ENCODE results near the gene CDIP1.
"Not testable (repeated sequence)": the region's sequence is repeated elsewhere in the genome, so short reads cannot be mapped to it uniquely, and the experiment has no call there.

CDIP1 gene

GRCh38 chr16:4538350-4539235 lies at the start of gene CDIP1:
TSS of gene CDIP1 (minus strand) at chr16:4538773. CDS start at chr16:4514130, 24,643 bp downstream.
- Mint-ChIP-seq H3K9me3 (peaks cover 4% of the 10 kb centered on the region), H3K4me3 (peak within 1 kb of the TSS; percentile 72), H3K4me1 (peaks cover 22% of the 10 kb centered on the region), H3K27ac (peak within 1 kb of the TSS; percentile 69), H3K27me3 (peaks cover 2% of the 10 kb centered on the region), H3K36me3 (peaks cover 12% of the 10 kb centered on the region)
- ATAC-seq (ENCODE audit: low read depth) (peak; percentile 87), DNase-seq (ENCODE audit: low spot score in 2 of 2) (peak; percentile 92 to 94)

GRCh38 chr16:4586291-4586690 lies 47.7 kb upstream of the CDIP1 start:
- no peaks in the 10 kb centered on the region for H3K4me1 Mint-ChIP-seq
- no peaks in the 10 kb centered on the region for H3K36me3 Mint-ChIP-seq
- no peak overlapping the region for H3K4me3 Mint-ChIP-seq
- no peaks in the 10 kb centered on the region for H3K9me3 Mint-ChIP-seq
- DNase-seq (ENCODE audit: low spot score in 2 of 2) (no peak), ATAC-seq (ENCODE audit: low read depth) (no peak)
- no peak overlapping the region for H3K27ac Mint-ChIP-seq
- H3K27me3 Mint-ChIP-seq: peaks cover 3% of the 10 kb centered on the region

- no peak overlapping the region for H3K27ac Mint-ChIP-seq
These were observed 45.3 kb upstream of the CDIP1 start for GRCh38 chr16:4583906-4584305.

GRCh38 chr16:4580250-4580649 lies 41.7 kb upstream of the CDIP1 start:
- Mint-ChIP-seq H3K4me1 (no peaks in the 10 kb centered on the region), H3K4me3 (no peak overlapping the region), H3K36me3 (no peaks in the 10 kb centered on the region), H3K9me3 (no peaks in the 10 kb centered on the region), H3K27ac (no peak overlapping the region), H3K27me3 (no peaks in the 10 kb centered on the region)
- no peak for ATAC-seq (ENCODE audit: low read depth)
- no peak for DNase-seq (ENCODE audit: low spot score in 2 of 2)

More at GRCh38 chr16:4583906-4584305, 45.3 kb upstream of the CDIP1 start:
- ATAC-seq (ENCODE audit: low read depth) (no peak), DNase-seq (ENCODE audit: low spot score in 2 of 2) (no peak)
- Mint-ChIP-seq H3K4me3 (no peak overlapping the region), H3K27me3 (peaks cover 3% of the 10 kb centered on the region), H3K36me3 (no peaks in the 10 kb centered on the region), H3K4me1 (no peaks in the 10 kb centered on the region), H3K9me3 (no peaks in the 10 kb centered on the region)

- Mint-ChIP-seq H3K27ac (no peak overlapping the region), H3K36me3 (no peaks in the 10 kb centered on the region), H3K9me3 (no peaks in the 10 kb centered on the region), H3K4me3 (no peak overlapping the region), H3K27me3 (no peaks in the 10 kb centered on the region), H3K4me1 (no peaks in the 10 kb centered on the region)
- DNase-seq (ENCODE audit: low spot score in 2 of 2): no peak
- no peak for ATAC-seq (ENCODE audit: low read depth)
These were observed 40.5 kb upstream of the CDIP1 start for GRCh38 chr16:4578961-4579530.

- Mint-ChIP-seq H3K27ac (no peak overlapping the region), H3K36me3 (no peaks in the 10 kb centered on the region), H3K4me3 (no peak overlapping the region), H3K9me3 (no peaks in the 10 kb centered on the region), H3K4me1 (peaks cover 2% of the 10 kb centered on the region), H3K27me3 (no peaks in the 10 kb centered on the region)
- DNase-seq (ENCODE audit: low spot score in 2 of 2) (no peak), ATAC-seq (ENCODE audit: low read depth) (no peak)
These were observed 37.4 kb upstream of the CDIP1 start for GRCh38 chr16:4576008-4576407.

- Mint-ChIP-seq H3K4me3 (no peak overlapping the region), H3K4me1 (peaks cover 2% of the 10 kb centered on the region), H3K9me3 (no peaks in the 10 kb centered on the region), H3K36me3 (no peaks in the 10 kb centered on the region), H3K27ac (no peak overlapping the region), H3K27me3 (no peaks in the 10 kb centered on the region)
- no peak for ATAC-seq (ENCODE audit: low read depth)
- DNase-seq (ENCODE audit: low spot score in 2 of 2): no peak
These were observed 36.5 kb upstream of the CDIP1 start for GRCh38 chr16:4574919-4575705.

- H3K27me3 Mint-ChIP-seq; H3K4me3 Mint-ChIP-seq; H3K4me1 Mint-ChIP-seq; H3K9me3 Mint-ChIP-seq; ATAC-seq (ENCODE audit: low read depth); H3K36me3 Mint-ChIP-seq; H3K27ac Mint-ChIP-seq; DNase-seq (ENCODE audit: low spot score in 2 of 2): not testable (repeated sequence)
These were observed 35.4 kb upstream of the CDIP1 start for GRCh38 chr16:4573926-4574325.

- Mint-ChIP-seq H3K4me1 (peaks cover 2% of the 10 kb centered on the region), H3K36me3 (no peaks in the 10 kb centered on the region), H3K27ac (no peak overlapping the region), H3K4me3 (no peak overlapping the region), H3K27me3 (no peaks in the 10 kb centered on the region), H3K9me3 (no peaks in the 10 kb centered on the region)
- DNase-seq (ENCODE audit: low spot score in 2 of 2) (no peak), ATAC-seq (ENCODE audit: low read depth) (no peak)
These were observed 34.1 kb upstream of the CDIP1 start for GRCh38 chr16:4572715-4573114.

- Mint-ChIP-seq H3K4me3 (no peak overlapping the region), H3K4me1 (peaks cover 2% of the 10 kb centered on the region), H3K27me3 (no peaks in the 10 kb centered on the region), H3K27ac (no peak overlapping the region), H3K36me3 (no peaks in the 10 kb centered on the region), H3K9me3 (no peaks in the 10 kb centered on the region)
- no peak for ATAC-seq (ENCODE audit: low read depth)
- DNase-seq (ENCODE audit: low spot score in 2 of 2): no peak
These were observed 32.2 kb upstream of the CDIP1 start for GRCh38 chr16:4570688-4571321.

GRCh38 chr16:4570086-4570485 lies 31.5 kb upstream of the CDIP1 start:
- H3K9me3 Mint-ChIP-seq: no peaks in the 10 kb centered on the region
- peaks cover 2% of the 10 kb centered on the region for H3K4me1 Mint-ChIP-seq
- H3K27ac Mint-ChIP-seq: no peak overlapping the region
- H3K4me3 Mint-ChIP-seq: no peak overlapping the region
- DNase-seq (ENCODE audit: low spot score in 2 of 2) (no peak), ATAC-seq (ENCODE audit: low read depth) (no peak)
- H3K27me3 Mint-ChIP-seq: no peaks in the 10 kb centered on the region
- no peaks in the 10 kb centered on the region for H3K36me3 Mint-ChIP-seq

- Mint-ChIP-seq H3K4me1 (no peaks in the 10 kb centered on the region), H3K4me3 (no peak overlapping the region), H3K27ac (no peak overlapping the region), H3K36me3 (no peaks in the 10 kb centered on the region), H3K9me3 (no peaks in the 10 kb centered on the region), H3K27me3 (no peaks in the 10 kb centered on the region)
- no peak for DNase-seq (ENCODE audit: low spot score in 2 of 2)
- ATAC-seq (ENCODE audit: low read depth): no peak
These were observed 27.6 kb upstream of the CDIP1 start for GRCh38 chr16:4566144-4566543.

GRCh38 chr16:4564661-4565267 lies 26.2 kb upstream of the CDIP1 start:
- no peak for DNase-seq (ENCODE audit: low spot score in 2 of 2)
- Mint-ChIP-seq H3K9me3 (no peaks in the 10 kb centered on the region), H3K4me1 (no peaks in the 10 kb centered on the region), H3K36me3 (no peaks in the 10 kb centered on the region), H3K27ac (no peak overlapping the region), H3K4me3 (no peak overlapping the region), H3K27me3 (no peaks in the 10 kb centered on the region)
- ATAC-seq (ENCODE audit: low read depth): no peak

Measured in memory B cell (primary cell).